ENCODE results near the gene STYXL2. TPM values are rescaled to one million over a fixed set of nuclear protein-coding genes. Genes with fewer than 3 reads are reported as not detected.
A peak's percentile ranks its signal among the peaks of the same experiment; 100 is the strongest.

Gene STYXL2
- total and polyA plus RNA-seq, 2 experiments from 2014 or later = 0.17 to 0.40 TPM

GRCh38 chr1:167105271-167106118, 11.6 kb downstream of the STYXL2 start:
- H3K36me3 Mint-ChIP-seq (ENCODE audit: low read depth) = no peaks in the 10 kb centered on the region
- Histone ChIP-seq H3K79me2 (replicated peaks; ENCODE audit: insufficient read depth) (no peaks in the 10 kb centered on the region), H4K20me1 (replicated peaks; ENCODE audit: insufficient read depth) (no peaks in the 10 kb centered on the region), H3K27ac (ENCODE audit: low read depth) (no peak overlapping the region; the same call in 1 of the 2 replicates), H3K4me2 (peak overlapping the region; percentile 58; the same call in 1 of the 2 replicates), H3K9me2 (ENCODE audit: insufficient read depth) (0 out of 2 replicates have a peak, but pooled peaks cover 6% of the 10 kb centered on the region), H3K4me3 (no peak overlapping the region), H3F3A (replicated peaks; ENCODE audit: low read depth) (no peaks in the 10 kb centered on the region), H3K4me1 (ENCODE audit: insufficient read depth) (peaks cover 27% of the 10 kb centered on the region), H3K27me3 (ENCODE audit: insufficient read depth) (no peaks in the 10 kb centered on the region), H3K36me3 (ENCODE audit: insufficient read depth) (0 out of 2 replicates have a peak, but pooled peaks cover 2% of the 10 kb centered on the region), H2AFZ (peak overlapping the region; percentile 70)
- H3K4me3 Mint-ChIP-seq = no peak overlapping the region
- TF ChIP-seq REST (IDR thresholded peaks at IDR 0.05; ENCODE audit: unreplicated experiment) (no peak), STAT1 (IDR thresholded peaks at IDR 0.05; ENCODE audit: unreplicated experiment) (no peak), ZNF331 (CRISPR knock-in tag; IDR thresholded peaks at IDR 0.05; ENCODE audit: low read depth) (no peak), ZNF462 (CRISPR knock-in tag; IDR thresholded peaks at IDR 0.05) (no peak), JUNB (IDR thresholded peaks at IDR 0.05; ENCODE audit: unreplicated experiment) (no peak), CTCF (conservative IDR thresholded peaks at IDR 0.05; ENCODE audit: low read depth in 2 of 2) (no peak), ETS1 (IDR thresholded peaks at IDR 0.05) (no peak), ZNF114 (CRISPR knock-in tag; IDR thresholded peaks at IDR 0.05) (no peak), NANOG (IDR thresholded peaks at IDR 0.05; ENCODE audit: borderline replicate concordance) (no peak), POLR2AphosphoS5 (IDR thresholded peaks at IDR 0.05; ENCODE audit: low read depth) (no peak), CREB1 (CRISPR knock-in tag; IDR thresholded peaks at IDR 0.05; ENCODE audit: low read depth) (no peak)
- H3K27me3 Mint-ChIP-seq (ENCODE audit: insufficient read depth, low read depth, poor library complexity) = peaks cover 4% of the 10 kb centered on the region
- no peak for DNase-seq (ENCODE audit: low spot score)
- peaks cover 41% of the 10 kb centered on the region for H3K4me1 Mint-ChIP-seq
- H3K9me3 Mint-ChIP-seq = no peaks in the 10 kb centered on the region; the same call in 2 of the 3 replicates
- H3K27ac Mint-ChIP-seq = no peak overlapping the region
- ATAC-seq = no peak
